Upper lobe of right lung (tissue), 1 donor: ENCODE data around the gene CAMSAP1. TPM values are rescaled to one million over a fixed set of nuclear protein-coding genes. Genes with fewer than 3 reads are reported as not detected.

Experiments used
- ATAC-seq: fragments of 200-7000 bp; cut with Tn5 transposase; one replicate; pipeline ENCODE4 v1.9.1; 2020; ENCODE audit warnings: mild to moderate bottlenecking, moderate library complexity
- DNase-seq: peaks from one replicate; pipeline ENCODE4 v3.0.0-alpha.2; 2020
- H3K27ac ChIP-seq: fragments of 200-600 bp; one replicate; pipeline ENCODE4 v1.8.0; 2022
- H3K27me3 ChIP-seq: fragments of 200-600 bp; one replicate; pipeline ENCODE4 v1.8.0; 2022; ENCODE audit warnings: mild to moderate bottlenecking
- H3K36me3 ChIP-seq: fragments of 200-600 bp; one replicate; pipeline ENCODE4 v1.8.0; 2022
- H3K4me1 ChIP-seq: fragments of 200-600 bp; one replicate; pipeline ENCODE4 v1.8.0; 2022
- H3K4me3 ChIP-seq: fragments of 200-600 bp; one replicate; pipeline ENCODE4 v1.8.0; 2022; ENCODE audit warnings: mild to moderate bottlenecking
- H3K9me3 ChIP-seq: fragments of 200-600 bp; one replicate; pipeline ENCODE4 v1.8.0; 2022
- CTCF ChIP-seq: fragments of 200-600 bp; IDR thresholded peaks from one replicate; pipeline ENCODE4 v1.8.0; 2022; ENCODE audit warnings: antibody characterized with exemption
- intact Hi-C: fragments of 100-400 bp; cut with DNase I; formaldehyde crosslinking; loops from one replicate; pipeline ENCODE4 v1.11.0; 2022
- total RNA-seq: library from RNA; stranded (reverse); fragmentation: NEBNext Ultra II Directional; extraction: Animal tissue kit (Norgen Biotek cat#: 25700); gene quantifications from one replicate; pipeline ENCODE4 v1.2.1, GENCODE V29; 2021
- donor health status: DM: no; HTN: yes; CAD: no; lungs with severe emphysema.

The CAMSAP1 gene
- total RNA-seq, 1 donor from 2014 or later = 26.5 TPM

- intact Hi-C loops = no loop called here
- no peaks in the 10 kb centered on the region for H3K9me3 ChIP-seq
- H3K27ac ChIP-seq = no peak overlapping the region
- H3K36me3 ChIP-seq = no peaks in the 10 kb centered on the region
- DNase-seq (no peak), ATAC-seq (peak; percentile 52)
- no peaks in the 10 kb centered on the region for H3K27me3 ChIP-seq
- H3K4me3 ChIP-seq = no peak overlapping the region
- H3K4me1 ChIP-seq = no peaks in the 10 kb centered on the region
- TF ChIP-seq CTCF = peak; percentile 52
These were observed 109.7 kb downstream of the CAMSAP1 start for GRCh38 chr9:135797507-135798262.

- no peaks in the 10 kb centered on the region for H3K4me1 ChIP-seq
- no peaks in the 10 kb centered on the region for H3K9me3 ChIP-seq
- DNase-seq (no peak), ATAC-seq (no peak)
- no peaks in the 10 kb centered on the region for H3K36me3 ChIP-seq
- H3K27ac ChIP-seq = no peak overlapping the region
- TF ChIP-seq CTCF = no peak
- no peaks in the 10 kb centered on the region for H3K27me3 ChIP-seq
- no peak overlapping the region for H3K4me3 ChIP-seq
- intact Hi-C loops = no loop called here
These were observed 110.4 kb downstream of the CAMSAP1 start for GRCh38 chr9:135796784-135797485.

GRCh38 chr9:135795391-135795790, 112.0 kb downstream of the CAMSAP1 start:
- Histone ChIP-seq H3K4me3 (no peak overlapping the region), H3K27me3 (no peaks in the 10 kb centered on the region), H3K36me3 (no peaks in the 10 kb centered on the region), H3K4me1 (no peaks in the 10 kb centered on the region), H3K9me3 (no peaks in the 10 kb centered on the region), H3K27ac (no peak overlapping the region)
- no peak for DNase-seq
- ATAC-seq = no peak
- intact Hi-C loops = no loop called here
- TF ChIP-seq CTCF = no peak

- intact Hi-C loops = no loop called here
- no peak overlapping the region for H3K4me3 ChIP-seq
- no peak overlapping the region for H3K27ac ChIP-seq
- H3K9me3 ChIP-seq = no peaks in the 10 kb centered on the region
- H3K36me3 ChIP-seq = no peaks in the 10 kb centered on the region
- DNase-seq (no peak), ATAC-seq (no peak)
- H3K27me3 ChIP-seq = no peaks in the 10 kb centered on the region
- H3K4me1 ChIP-seq = no peaks in the 10 kb centered on the region
- no peak for TF ChIP-seq CTCF
These were observed 112.9 kb downstream of the CAMSAP1 start for GRCh38 chr9:135794361-135794885.

GRCh38 chr9:135794057-135794335, 113.3 kb downstream of the CAMSAP1 start:
- ATAC-seq (no peak), DNase-seq (no peak)
- intact Hi-C loops = no loop called here
- H3K27ac ChIP-seq = no peak overlapping the region
- no peaks in the 10 kb centered on the region for H3K36me3 ChIP-seq
- no peaks in the 10 kb centered on the region for H3K4me1 ChIP-seq
- no peaks in the 10 kb centered on the region for H3K9me3 ChIP-seq
- H3K4me3 ChIP-seq = no peak overlapping the region
- no peak for TF ChIP-seq CTCF
- no peaks in the 10 kb centered on the region for H3K27me3 ChIP-seq
